GM20000 (cell line): ENCODE results near the gene FTCD.
"Not testable (repeated sequence)": the region's sequence is repeated elsewhere in the genome, so short reads cannot be mapped to it uniquely, and the experiment has no call there.

Source experiments
- DNase-seq: peaks from one replicate; pipeline ENCODE4 v3.0.0; 2012; ENCODE audit warnings: low spot score
- TF ChIP-seq, protein P1 (sequence below): IDR thresholded peaks from 2 replicates; pipeline ENCODE4 v1.5.1; 2012; ENCODE audit warnings: mild to moderate bottlenecking, control low read depth; ENCODE audit errors: extremely low read depth, missing control alignments

The FTCD gene

GRCh38 chr21:46180778-46181391 is 25.5 kb upstream of the FTCD start:
- TF ChIP-seq, protein P1, sequence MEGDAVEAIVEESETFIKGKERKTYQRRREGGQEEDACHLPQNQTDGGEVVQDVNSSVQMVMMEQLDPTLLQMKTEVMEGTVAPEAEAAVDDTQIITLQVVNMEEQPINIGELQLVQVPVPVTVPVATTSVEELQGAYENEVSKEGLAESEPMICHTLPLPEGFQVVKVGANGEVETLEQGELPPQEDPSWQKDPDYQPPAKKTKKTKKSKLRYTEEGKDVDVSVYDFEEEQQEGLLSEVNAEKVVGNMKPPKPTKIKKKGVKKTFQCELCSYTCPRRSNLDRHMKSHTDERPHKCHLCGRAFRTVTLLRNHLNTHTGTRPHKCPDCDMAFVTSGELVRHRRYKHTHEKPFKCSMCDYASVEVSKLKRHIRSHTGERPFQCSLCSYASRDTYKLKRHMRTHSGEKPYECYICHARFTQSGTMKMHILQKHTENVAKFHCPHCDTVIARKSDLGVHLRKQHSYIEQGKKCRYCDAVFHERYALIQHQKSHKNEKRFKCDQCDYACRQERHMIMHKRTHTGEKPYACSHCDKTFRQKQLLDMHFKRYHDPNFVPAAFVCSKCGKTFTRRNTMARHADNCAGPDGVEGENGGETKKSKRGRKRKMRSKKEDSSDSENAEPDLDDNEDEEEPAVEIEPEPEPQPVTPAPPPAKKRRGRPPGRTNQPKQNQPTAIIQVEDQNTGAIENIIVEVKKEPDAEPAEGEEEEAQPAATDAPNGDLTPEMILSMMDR = no peak
- no peak for DNase-seq

GRCh38 chr21:46180079-46180722 is 24.8 kb upstream of the FTCD start:
- DNase-seq = no peak
- TF ChIP-seq, protein P1 = no peak

DNA sequence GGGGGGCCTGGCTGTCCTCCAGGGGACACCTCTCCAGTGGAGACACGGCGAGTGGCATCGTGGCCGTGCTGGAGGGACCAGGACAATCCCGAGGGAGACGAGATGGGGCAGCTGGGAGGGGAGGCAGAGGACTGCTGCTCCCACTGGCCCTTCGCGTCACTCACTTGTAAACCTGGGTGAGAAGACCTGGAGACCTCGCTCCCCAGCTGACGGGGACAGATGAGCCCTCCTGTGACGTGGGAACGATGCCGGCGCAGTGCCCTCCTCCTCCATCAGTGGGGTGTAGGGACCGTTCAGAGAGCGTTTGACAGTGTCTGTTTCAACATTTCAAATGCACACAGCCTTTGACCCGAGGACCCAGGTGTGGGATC is 24.3 kb upstream of the FTCD start:
- DNase-seq = no peak
- TF ChIP-seq, protein P1 = no peak

GRCh38 chr21:46178961-46179360 is 23.6 kb upstream of the FTCD start:
- no peak for DNase-seq
- TF ChIP-seq, protein P1 = no peak

DNA sequence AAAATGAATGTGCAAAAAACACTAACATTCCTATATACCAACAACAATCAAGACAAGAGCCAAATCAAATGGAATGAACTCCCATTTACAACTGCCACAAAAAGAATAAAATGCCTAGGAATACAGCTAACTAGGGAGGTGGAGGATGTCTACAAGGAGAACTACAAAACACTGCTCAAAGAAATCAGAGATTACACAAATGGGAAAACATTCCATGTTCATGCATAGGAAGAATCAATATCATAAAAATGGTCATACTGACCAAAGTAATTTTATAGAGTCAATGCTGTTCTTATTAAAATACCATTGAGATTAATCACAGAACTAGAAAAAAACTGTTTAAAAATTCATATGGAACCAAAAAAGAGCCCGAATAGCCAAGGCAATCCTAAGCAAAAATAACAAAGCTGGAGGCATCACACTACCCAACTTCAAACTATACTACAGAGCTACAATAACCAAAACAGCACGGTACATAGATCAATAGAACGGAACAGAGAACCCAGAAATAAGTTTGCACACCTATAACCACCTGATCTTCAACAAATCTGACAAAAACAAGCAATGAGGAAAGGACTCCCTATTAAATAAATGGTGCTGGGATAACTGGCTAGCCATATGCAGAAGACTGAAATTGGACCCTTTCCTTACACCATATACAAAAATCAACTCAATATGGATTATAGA is 21.2 kb upstream of the FTCD start:
- DNase-seq = not testable (repeated sequence)

DNA sequence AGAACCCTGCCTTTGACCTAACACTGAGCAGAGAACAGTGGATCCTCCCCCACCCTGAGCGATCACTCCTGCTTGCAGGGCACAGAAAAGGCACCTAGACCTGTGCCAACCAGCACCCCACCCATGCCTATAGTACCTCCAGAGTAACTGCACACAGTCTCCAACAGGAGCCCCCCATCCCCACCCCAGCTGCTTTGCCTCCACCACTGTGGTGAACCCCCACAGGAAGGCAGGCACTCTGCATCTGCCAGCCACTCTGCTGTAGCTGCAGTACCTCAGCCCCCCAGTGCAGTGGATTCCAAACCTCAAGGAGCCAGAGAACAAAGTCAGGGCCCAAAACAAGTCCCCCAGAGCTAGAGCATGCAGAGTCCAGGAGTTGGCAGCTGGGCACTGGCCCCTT is 18.2 kb upstream of the FTCD start:
- TF ChIP-seq, protein P1 = no peak
- no peak for DNase-seq

- TF ChIP-seq, protein P1 = no peak
- DNase-seq = no peak
Observed at GRCh38 chr21:46172863-46173528, 17.6 kb upstream of the FTCD start.
